Ovary (tissue), 3 donors: ENCODE data around the gene AUH.

ENCODE experiments used
- POLR2A ChIP-seq: fragments of 450-650 bp; IDR thresholded peaks from one replicate; pipeline ENCODE4 v1.6.1; 2017; ENCODE audit warnings: antibody characterized with exemption, mild to moderate bottlenecking, moderate library complexity
- TF ChIP-seq, protein P1 (sequence below), 3 donors: fragments of 450-650 bp in 2 of 3; fragments of 200-600 bp in 1 of 3; IDR thresholded peaks; one replicate each; pipeline versions ENCODE4 v1.5.1 to v1.8.0; 2016 to 2022; ENCODE audit warnings: antibody characterized with exemption in 3 of 3, mild to moderate bottlenecking in 1 of 3
- donor health status: DM: no; HTN: no; CAD: no.

GRCh38 chr9:91197232-91198181 is 164.2 kb downstream of the AUH start:
- TF ChIP-seq, protein P1, sequence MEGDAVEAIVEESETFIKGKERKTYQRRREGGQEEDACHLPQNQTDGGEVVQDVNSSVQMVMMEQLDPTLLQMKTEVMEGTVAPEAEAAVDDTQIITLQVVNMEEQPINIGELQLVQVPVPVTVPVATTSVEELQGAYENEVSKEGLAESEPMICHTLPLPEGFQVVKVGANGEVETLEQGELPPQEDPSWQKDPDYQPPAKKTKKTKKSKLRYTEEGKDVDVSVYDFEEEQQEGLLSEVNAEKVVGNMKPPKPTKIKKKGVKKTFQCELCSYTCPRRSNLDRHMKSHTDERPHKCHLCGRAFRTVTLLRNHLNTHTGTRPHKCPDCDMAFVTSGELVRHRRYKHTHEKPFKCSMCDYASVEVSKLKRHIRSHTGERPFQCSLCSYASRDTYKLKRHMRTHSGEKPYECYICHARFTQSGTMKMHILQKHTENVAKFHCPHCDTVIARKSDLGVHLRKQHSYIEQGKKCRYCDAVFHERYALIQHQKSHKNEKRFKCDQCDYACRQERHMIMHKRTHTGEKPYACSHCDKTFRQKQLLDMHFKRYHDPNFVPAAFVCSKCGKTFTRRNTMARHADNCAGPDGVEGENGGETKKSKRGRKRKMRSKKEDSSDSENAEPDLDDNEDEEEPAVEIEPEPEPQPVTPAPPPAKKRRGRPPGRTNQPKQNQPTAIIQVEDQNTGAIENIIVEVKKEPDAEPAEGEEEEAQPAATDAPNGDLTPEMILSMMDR (IDR thresholded peaks at IDR 0.05), result peak in 2 of 3 donors; percentile 11 to 18
- TF ChIP-seq POLR2A, result peak; percentile 25
